HL-60 (cell line): ENCODE results near the gene ZNF850.

Experiments
- DNase-seq, 2 experiments: peaks; one replicate each; pipeline ENCODE4 v3.0.0-alpha.2; 2010 to 2020; ENCODE audit warnings: low read depth in 1 of 2, low spot score in 1 of 2
- H3K27ac ChIP-seq: fragments of 250-450 bp; sonication (Bioruptor Pico); replicated peaks from 2 replicates; pipeline ENCODE4 v1.5.1; 2020; ENCODE audit warnings: mild to moderate bottlenecking, moderate library complexity
- H3K27me3 ChIP-seq: fragments of 250-450 bp; sonication (Bioruptor Pico); 2 replicates; pipeline ENCODE4 v1.5.1; 2021; ENCODE audit warnings: mild to moderate bottlenecking, moderate library complexity; ENCODE audit not compliant: insufficient read depth, poor library complexity, severe bottlenecking
- H3K4me3 ChIP-seq: replicated peaks from 2 replicates; pipeline ENCODE4 v1.5.1; 2011; ENCODE audit warnings: mild to moderate bottlenecking, control low read depth, low read length; ENCODE audit not compliant: insufficient read depth
- CTCF ChIP-seq: IDR thresholded peaks from one replicate; pipeline ENCODE4 v1.5.1; 2011; ENCODE audit warnings: low read length, control low read depth, inconsistent platforms; ENCODE audit not compliant: insufficient read depth
- GABPA ChIP-seq: IDR thresholded peaks from 2 replicates; pipeline ENCODE4 v1.6.1; 2012; ENCODE audit warnings: low read depth
- POLR2AphosphoS5 ChIP-seq: IDR thresholded peaks from 2 replicates; pipeline ENCODE4 v1.6.1; 2012; ENCODE audit warnings: low read depth
- REST ChIP-seq: IDR thresholded peaks from 2 replicates; pipeline ENCODE4 v1.6.1; 2012; ENCODE audit warnings: low read depth; ENCODE audit not compliant: insufficient replicate concordance
- SPI1 ChIP-seq: IDR thresholded peaks from 2 replicates; pipeline ENCODE4 v1.6.1; 2012; ENCODE audit warnings: low read depth, mild to moderate bottlenecking, borderline replicate concordance

The ZNF850 gene

DNA sequence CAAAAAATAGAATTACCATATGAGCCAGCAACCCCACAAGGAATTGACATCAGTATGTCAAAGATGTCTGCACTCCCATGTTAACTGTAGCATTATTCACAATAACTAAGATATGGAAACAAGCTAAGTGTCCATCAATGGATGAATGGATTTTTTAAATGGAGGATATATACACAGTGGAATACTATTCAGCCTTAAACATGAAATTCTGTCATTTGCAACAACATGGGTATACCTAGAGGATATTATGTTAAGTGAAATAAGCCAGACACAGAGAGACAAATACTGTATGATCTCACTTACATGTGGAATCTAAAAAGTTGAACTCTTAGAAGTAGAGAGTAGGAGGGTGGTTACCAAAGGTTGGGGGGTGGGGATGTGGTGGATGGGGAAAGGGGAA lies 93.2 kb downstream of the ZNF850 start:
- TF ChIP-seq CTCF, result no peak
- TF ChIP-seq REST, result no peak
- TF ChIP-seq SPI1, result no peak
- no peak for TF ChIP-seq GABPA
- no peak for TF ChIP-seq POLR2AphosphoS5

GRCh38 chr19:36674201-36674600 lies 98.4 kb downstream of the ZNF850 start:
- no peak for TF ChIP-seq GABPA
- TF ChIP-seq POLR2AphosphoS5, result no peak
- TF ChIP-seq REST, result no peak
- TF ChIP-seq CTCF, result no peak
- no peak for TF ChIP-seq SPI1
- Histone ChIP-seq H3K4me3 (no peak overlapping the region), H3K27me3 (no peaks in the 10 kb centered on the region), H3K27ac (no peak overlapping the region)
- no peak for DNase-seq

More for the DNA sequence above, 93.2 kb downstream of the ZNF850 start:
- no peak overlapping the region for H3K27ac ChIP-seq
- no peaks in the 10 kb centered on the region for H3K27me3 ChIP-seq
- H3K4me3 ChIP-seq, result no peak overlapping the region
- no peak for DNase-seq

DNA sequence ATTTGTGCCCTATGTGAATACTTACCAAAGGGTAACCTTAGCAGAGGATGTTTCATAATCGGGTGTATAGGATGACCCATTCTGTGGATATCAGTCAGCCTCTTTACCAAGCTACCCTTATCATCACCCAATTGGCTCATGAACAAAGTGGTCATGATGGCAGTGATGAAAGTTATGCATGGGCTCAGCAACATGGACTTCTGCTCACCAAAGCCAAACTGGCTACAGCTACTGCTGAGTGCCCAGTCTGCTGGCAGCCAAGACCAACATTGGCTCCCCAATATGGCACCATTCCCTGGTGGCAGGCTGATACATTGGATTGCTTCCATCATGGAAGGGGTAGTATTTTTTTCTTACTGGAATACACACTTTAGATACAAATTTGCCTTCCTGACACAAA lies 100.2 kb downstream of the ZNF850 start:
- Histone ChIP-seq H3K27me3 (no peaks in the 10 kb centered on the region), H3K4me3 (no peak overlapping the region), H3K27ac (no peak overlapping the region)
- no peak for TF ChIP-seq CTCF
- no peak for TF ChIP-seq REST
- no peak for TF ChIP-seq POLR2AphosphoS5
- TF ChIP-seq GABPA, result no peak
- no peak for TF ChIP-seq SPI1
- no peak for DNase-seq
